COR-L47 (cell line): Measurements from ENCODE around the gene BLOC1S4.

Source experiments
- DNase-seq: peaks from one replicate; lab custom pipeline; 2025; lab: John Stamatoyannopoulos, UW

BLOC1S4 gene

DNA sequence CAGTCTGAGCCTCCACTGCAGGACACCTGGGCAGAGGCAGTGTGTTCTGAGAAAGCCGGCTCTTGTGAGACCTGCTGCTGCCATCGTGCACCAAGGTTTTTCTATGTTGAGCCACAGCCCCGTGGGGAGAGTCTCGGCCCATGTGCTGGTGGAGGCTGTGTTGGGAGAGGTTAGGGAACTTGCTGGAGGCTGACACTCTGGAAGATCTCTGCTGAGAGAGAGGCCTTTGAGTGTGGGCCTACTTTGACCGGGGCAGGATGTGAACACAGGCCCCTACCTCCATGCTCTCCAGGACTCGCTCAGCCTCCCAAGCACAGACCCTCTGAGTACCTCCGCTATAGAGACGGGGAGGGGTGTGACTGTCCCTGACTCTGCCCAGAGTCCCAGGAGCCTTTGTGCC is 23.6 kb upstream of the BLOC1S4 start:
- DNase-seq = no peak

DNA sequence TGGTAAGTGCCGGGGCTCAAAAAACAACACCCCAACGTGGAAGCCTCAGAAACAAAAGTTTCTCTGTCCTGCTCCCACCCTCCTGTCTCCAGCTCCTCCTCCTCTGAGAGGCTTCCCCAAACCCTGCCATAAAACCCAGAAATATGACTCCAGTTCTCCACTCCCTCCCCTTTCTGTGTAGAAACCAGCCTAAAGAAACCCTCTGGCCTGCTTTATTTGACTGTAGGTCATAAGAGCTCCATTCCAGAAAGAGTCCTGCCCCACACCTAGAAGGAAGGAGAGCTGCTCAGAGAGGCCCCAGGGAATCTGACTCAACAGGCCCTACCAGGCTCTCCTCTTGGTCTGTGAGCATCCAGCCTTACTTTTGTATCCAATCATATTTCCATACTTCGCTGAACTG is 23.2 kb upstream of the BLOC1S4 start:
- DNase-seq = no peak

- no peak for DNase-seq
Measured at GRCh38 chr4:6693231-6694176, 22.5 kb upstream of the BLOC1S4 start, which contains the start of gene S100P. TSS of gene S100P (plus strand) at chr4:6693878. CDS start at chr4:6693933, 55 bp downstream.

DNA sequence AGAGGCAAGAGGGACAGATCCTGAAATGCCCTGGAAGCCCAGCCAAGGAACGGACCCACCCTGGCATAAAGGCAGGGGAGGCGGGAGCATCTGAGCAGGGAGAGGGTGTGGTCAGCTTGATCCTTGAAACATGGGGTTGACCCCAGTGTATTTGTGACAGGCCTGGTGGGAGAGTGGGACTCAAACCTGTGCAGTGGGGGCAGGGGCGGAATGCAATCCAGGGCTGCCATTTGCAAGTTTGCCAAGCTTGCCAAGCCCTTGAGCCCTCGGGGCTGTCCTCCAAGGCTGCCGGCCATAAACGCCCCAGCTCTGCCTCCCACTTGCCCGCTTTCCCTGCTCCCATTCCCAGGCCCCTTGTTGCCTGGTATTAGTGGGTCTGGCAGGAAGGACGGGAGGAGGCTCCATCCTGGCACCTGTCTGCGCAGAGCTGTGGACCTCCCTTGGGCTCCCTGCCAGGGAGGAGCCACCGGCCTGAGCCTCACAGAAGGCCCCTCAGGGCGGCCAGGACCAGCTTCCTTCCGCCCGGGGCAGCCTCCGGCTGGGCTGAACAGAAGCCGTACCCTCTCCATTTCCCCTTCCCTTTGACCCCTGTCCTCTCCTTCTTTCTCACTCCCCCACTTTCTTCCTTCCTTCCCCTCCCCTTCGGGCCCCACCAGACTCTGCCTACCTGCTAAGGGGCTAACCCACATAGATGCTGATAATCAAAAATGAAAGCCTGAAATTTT is 21.6 kb upstream of the BLOC1S4 start:
- DNase-seq = no peak

DNA sequence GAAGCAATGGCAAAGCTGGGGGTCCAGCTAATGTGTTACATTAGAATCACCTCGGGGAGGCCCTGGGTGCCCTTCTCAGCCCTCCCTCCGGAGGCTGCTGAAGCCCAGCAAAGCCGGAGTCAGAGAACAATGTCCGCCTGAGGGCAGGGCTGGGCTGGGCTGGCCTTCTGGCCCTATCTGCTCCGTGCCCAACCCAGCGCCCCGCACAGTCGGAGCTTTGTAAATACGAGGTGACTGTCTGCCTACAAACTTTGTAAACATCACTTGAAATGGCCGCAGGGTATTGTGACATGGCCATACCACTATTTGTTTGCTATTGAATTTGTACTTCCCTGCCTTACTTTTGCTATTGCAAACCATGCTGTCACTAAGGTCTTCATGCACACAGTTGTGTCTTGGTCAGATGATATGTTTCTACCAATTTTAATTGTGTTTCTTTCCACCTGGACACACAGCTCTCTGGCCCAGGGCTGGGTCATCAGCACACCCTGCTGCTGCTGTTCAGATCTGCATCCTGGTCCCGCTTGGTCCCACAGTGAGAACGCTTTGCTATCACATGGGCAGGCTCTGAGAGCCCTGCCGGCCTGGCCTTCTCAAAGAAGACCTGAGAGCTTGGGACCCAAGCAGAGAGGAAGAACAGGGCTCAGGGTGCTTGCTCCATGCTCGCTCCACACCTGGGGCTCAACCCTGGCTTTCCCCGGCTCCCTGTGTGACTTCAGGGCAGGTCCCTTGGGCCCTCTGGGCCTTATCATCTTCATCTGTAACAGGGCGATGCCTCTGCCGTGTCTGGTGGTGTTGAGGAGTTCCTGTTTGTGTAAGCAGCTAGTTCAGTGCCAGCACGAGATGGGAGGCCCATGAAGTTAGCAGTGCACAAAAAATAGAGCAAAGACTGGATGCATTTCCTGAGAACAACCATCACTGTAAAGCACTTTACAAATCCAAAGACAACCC is 20.0 kb upstream of the BLOC1S4 start:
- no peak for DNase-seq

GRCh38 chr4:6696611-6697010 is 19.4 kb upstream of the BLOC1S4 start:
- no peak for DNase-seq

GRCh38 chr4:6697131-6697530 is 18.8 kb upstream of the BLOC1S4 start:
- DNase-seq = no peak

GRCh38 chr4:6699388-6699787 is 16.6 kb upstream of the BLOC1S4 start:
- no peak for DNase-seq

- DNase-seq = no peak
Measured at GRCh38 chr4:6699903-6700302, 16.1 kb upstream of the BLOC1S4 start.

DNA sequence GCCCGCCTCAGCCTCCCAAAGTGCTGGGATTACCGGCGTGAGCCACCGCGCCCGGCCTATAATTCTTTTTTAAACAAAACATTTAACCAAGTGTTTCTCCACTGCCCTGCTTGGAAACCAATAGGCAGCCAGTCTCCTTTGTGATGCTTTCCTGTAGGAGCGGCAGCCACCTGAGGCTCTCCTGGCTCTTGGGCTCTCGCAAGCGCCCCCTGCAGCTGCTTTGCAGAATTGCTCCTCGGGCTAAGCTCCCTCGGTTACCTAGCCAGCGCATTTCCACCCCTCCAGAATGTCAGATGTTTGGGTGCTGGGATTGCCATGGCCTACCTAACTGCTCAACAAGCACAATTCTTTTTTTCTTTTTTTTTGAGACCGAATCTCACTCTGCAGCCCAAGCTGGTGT is 14.6 kb upstream of the BLOC1S4 start:
- no peak for DNase-seq

DNA sequence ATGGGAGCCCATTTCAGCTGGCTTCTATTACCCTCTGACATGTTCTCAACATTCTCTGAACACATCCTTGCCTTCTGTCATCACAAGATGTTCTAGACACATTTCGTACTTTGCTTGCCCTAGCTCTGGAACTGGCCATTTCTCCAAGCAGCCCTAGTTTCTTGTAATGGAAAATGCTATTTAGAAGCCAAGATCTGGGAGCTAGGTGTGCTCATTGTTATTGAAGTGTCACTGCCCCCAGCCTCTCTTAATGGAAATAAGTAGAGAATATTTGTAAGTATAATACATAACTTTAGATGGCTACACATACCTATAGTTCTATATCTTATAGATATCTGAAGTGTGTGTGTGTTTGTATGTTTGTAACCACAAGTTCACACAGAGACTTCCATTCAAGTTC is 13.2 kb upstream of the BLOC1S4 start:
- DNase-seq = no peak

DNA sequence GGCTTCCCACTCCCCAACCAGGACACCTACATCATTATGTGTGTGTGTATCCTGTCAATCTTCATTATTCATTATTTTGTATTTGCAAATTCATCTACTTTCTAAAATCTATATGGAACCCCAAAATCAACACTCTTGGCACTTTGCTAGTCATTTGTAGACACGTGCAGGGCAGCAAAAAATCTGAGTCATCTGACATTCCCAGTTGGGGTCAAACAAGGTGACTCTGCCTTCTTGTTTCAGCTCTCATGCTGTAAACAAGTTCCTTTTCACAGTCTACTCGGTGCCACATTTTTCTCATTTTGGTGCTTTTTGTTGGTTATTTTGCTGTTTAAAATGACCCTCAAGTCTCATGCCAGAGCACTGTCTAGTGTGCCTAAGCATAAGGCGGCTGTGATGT is 12.2 kb upstream of the BLOC1S4 start:
- no peak for DNase-seq

DNA sequence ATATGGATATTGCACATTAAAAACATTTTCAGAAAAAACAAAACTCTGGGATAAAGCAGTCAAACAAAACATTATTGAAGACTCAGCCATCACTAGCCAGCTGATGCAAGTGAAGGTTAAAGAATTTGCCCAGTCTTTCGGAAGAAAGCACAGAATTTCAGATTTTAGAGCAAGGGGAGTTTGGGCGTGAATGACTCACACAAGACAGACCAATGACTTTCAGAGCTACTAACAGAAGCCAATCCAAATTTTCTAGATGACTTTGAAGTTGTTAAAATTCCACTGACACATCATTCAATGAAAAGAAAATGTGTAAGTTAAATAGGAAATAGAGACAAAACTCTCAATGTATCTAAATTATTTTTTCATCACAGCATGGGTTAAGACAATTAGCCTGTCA is 10.3 kb upstream of the BLOC1S4 start:
- DNase-seq = no peak

DNA sequence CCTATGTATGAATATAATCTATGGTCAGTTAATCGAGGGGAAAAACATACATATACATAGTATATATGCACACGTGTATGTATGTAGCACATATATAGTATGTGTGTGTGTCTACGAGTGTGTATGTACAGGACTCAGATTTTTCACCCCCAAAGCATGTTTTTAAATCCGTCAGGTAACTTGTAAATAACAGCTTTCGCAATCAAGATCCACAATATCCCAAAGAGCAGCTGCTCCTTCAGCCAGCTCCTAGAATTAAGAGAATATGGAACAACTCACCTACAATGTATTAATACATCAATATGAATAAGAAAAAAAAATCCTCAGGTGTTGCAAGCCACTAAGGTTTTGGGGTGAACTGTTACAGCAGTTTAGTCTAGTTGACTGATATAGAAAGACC is 9.8 kb upstream of the BLOC1S4 start:
- no peak for DNase-seq

- DNase-seq = peak; percentile 99
Measured at GRCh38 chr4:6709230-6710114, 6.5 kb upstream of the BLOC1S4 start, which contains the start of gene MRFAP1L1. TSS of gene MRFAP1L1 (minus strand) at chr4:6709865. CDS start at chr4:6709629, 236 bp downstream.

GRCh38 chr4:6710282-6710681 is 5.7 kb upstream of the BLOC1S4 start:
- no peak for DNase-seq

GRCh38 chr4:6710996-6711395 is 5.0 kb upstream of the BLOC1S4 start:
- no peak for DNase-seq

GRCh38 chr4:6714954-6715353 is 1.0 kb upstream of the BLOC1S4 start:
- no peak for DNase-seq

- DNase-seq = no peak
Measured at GRCh38 chr4:6715704-6716017, 313 bp upstream of the BLOC1S4 start.

- no peak for DNase-seq
Measured at GRCh38 chr4:6716958-6717655, 1.1 kb downstream of the BLOC1S4 start.
